ENCODE results near the gene CAPN5.
"Not testable (repeated sequence)": the region's sequence is repeated elsewhere in the genome, so short reads cannot be mapped to it uniquely, and the experiment has no call there.

Gene CAPN5

DNA sequence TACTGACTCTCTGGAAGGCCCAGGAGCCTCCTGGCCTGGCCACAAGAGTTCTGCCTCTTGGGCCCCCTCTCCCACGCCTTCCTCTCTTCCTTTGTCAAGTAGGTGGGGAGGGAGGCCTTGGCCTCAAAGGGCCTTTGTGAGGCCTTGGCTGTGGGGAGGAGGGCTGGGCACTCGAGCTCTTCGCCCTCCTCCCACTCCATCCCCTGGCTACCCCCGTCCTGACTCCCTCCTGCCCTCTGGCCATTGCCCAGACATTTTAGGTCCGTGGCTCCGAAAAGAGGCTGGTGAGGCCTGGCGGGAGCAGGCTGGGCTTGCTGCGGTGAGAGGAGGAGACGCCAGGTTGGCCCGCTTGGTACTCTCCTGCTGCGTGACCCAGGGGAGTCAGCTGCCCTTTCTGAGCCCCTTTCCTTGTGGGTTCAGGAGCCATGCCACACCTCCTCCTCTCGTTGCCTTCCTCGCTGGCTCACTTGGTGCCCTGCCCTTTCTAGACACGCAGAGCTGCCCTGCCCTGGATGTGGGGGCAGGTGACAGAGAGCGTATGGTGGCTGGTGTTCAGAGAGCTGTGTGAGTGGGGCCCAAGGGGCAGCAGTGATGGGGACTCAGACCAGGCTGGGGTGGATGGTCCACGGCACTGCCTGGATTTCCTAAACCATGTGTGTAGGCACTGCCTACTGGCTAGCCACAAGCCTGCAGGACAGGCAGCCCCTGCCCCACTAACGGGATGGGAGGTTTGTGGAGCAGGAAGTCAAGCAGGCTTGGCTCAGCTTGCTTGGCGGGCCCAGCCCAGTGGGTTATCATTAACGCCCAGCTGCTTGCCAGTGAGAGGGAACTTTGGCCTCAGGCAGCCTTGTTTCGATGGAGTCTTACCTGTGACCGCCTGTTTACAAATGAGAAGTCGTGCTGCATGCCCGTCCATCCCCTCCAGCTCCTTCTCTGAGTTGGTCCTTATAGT, 20.0 kb downstream of the CAPN5 start:
- no peak for DNase-seq

DNA sequence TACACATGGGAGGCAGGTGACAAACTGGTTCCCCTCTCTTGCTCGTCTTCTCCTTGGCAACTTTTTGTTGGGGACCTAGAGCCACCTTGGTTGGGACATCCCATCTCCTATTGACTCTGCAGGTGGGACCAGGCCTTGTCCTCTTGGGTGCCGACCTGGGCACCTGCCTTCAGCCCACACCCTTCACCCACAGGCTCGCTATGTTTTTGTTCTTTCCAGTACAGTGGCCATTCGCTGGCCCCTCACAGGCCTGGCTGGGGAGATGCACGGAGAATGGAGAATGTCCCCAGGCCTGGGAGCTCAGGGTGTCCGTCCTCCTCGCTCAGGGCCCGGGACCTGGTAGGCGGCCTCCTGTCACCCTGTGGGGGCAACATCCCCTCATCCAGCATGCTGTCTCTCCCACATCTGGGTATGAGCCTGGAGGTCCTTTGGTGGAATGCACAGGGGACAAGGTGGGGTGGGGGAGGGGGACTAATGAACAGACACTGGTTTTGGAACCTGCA, 21.0 kb downstream of the CAPN5 start:
- DNase-seq = no peak

DNA sequence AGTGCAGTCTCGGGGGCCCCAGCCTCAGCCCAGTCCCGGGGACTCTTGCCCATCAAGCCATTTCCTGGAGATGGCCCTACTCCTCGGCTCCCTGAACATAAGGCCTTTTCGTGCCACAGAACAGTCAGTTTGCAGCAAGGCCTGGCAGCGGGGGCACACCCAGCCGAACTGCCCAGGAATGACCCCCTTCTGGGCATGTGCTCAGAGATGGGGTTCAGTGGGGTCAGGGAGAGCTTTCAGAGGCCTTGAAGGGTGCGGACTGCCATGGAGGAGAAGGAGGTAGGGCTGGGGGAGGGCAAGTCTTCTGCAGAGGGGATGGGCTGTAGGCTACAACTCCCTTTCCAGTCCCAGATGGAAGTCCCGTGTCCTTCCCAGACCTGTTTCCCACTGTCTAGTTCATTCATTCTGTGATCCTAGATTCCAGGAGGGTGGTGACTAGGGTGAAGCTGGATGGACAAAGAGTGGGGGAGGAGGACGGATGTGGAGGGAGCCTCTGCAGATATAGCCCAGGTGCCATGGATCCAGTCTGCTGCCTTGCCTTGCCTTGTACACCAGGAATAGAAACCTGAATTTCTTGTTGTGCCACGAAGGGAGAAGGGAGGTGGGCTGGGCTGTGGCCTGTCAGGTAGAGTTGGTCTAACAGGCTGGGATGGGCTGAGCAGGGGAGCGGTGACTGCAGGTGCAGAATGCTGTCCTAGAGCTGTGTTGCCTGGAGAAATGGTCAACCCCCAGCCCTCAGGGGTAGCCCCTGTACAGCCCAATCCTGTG, 21.6 kb downstream of the CAPN5 start:
- no peak for DNase-seq

DNA sequence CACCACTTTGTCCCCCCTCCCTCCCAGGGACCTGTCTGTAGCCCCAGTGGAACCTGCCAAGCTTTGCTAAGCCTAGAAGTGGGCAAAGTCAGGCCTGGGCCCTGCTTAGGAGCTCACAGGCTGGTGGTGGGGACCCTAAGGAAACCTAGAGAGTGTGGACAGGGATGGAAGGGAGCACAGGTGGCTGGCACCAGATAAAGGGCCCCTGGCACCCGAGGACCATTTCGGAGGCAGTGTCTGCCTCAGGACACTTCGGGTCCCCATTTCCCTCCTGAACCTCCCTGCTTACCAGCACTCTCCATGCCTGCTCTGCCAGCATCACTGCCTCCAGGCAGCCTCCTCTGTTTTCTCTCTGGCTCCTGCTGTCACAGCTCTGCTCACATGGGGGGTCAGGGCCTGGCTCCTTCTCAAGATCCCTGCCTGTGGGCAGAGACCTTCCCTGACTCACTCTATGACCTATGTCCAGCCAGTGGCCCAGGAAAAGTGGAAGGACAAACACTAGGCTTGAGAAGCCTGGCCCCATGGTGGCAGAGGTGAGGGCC, 22.3 kb downstream of the CAPN5 start:
- DNase-seq = no peak

DNA sequence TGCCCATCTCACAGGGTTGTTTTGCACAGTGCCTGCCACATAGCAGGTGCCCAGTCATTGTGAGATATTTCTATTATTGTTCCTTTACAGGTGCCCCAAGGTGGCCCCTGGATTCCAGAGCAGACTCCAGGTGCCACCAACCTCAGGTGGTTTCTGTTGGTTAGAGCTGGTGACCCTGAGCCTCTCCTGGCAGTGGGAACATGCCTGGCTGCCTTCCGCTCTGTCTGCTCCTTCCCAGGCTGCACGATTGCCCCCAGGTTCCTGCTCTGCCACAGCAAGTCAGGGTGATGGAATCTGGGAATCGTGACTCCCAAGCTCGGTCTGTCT, 23.2 kb downstream of the CAPN5 start:
- DNase-seq = no peak

DNA sequence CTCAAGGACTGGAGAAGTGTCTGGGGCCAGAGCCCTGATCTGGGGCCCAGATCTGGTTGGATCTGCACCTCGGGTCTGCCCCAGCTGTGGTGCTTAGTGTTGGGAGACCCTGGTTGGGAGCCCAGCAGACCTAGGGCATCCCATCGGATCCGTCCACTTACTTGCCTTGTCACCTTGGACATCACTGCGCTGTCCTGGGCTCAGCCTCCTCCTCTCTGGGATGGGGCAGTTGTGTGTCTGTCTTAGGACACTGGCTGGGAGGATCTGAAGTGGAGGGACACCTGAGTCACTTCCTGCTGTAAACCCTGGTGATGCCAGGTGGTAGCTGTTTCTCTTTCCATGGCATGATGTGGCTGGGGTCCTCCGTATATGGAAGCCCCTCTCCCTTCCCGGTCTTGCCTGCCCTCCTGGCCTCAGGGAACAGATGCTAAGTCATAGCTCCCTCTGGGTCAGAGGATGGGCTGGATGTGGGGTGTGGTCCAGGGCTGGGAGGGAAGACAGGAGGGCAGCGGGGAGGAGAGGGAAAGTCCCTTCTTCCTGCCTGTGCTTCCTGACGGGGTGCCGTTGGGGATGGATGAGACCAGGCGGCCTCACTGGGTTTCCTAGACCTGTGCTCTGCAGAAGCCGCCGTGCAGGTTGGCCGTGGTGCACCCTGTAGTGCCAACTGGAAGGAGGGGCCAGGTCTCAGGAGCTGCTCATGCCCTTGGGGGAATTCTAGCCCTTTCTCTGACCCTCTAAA, 23.8 kb downstream of the CAPN5 start:
- no peak for DNase-seq

DNA sequence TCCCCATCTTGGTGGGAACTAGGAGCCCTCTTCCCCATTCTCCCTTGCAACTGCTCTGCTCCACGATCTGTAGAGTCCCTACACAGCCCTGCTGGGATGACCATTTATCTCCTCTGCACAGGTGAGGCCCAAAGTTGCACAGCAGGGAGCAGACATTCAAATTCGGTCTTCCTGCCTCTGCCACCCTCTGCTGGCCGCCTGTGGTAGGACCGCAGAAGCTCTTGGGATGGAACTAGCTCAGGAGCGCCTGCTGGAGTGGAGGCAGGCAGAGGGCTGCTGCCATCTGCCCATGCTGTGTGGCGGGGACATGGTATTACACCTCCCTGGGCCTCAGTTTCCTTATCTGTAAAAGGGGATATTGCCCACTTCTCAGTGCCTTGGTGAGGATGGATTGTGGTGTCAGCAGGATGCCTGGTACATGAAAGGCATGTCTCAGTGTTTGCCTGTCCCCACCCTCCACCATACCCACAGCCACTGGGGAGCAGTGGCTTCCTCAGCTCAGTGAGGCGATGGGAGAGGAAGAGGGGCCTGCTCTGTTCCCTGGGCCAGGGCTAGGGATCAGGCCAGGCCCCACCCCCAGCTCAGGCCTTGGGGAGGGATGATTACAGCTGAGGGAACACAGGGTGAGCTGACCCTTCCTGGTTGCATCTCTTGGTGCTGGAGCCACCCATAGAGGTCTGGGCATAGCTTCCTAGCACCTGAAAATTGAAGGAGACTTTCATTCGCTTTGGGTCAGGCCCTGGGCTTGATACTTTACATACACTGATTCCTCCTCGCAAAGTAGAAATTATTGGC, 24.6 kb downstream of the CAPN5 start:
- peak; percentile 78 for DNase-seq

DNA sequence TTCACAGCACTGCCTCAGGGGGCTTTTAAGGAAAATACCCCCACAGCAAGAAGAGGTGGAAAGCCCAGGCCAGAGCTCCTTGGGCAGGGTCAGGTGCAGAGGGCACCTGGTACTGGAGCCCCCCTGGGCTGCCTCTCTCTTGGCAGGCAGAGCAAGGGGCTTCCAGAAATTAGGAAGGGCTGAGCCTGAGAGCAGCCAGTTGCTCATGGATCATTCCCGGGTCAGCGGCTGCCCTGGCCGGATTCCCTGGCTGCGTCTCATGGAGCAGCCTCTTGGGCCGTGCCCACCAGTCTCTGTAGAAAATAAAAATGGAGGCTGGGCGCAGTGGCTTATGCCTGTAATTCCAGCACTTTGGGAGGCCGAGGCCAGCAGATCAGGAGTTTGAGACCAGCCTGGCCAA, 25.6 kb downstream of the CAPN5 start:
- DNase-seq = no peak

DNA sequence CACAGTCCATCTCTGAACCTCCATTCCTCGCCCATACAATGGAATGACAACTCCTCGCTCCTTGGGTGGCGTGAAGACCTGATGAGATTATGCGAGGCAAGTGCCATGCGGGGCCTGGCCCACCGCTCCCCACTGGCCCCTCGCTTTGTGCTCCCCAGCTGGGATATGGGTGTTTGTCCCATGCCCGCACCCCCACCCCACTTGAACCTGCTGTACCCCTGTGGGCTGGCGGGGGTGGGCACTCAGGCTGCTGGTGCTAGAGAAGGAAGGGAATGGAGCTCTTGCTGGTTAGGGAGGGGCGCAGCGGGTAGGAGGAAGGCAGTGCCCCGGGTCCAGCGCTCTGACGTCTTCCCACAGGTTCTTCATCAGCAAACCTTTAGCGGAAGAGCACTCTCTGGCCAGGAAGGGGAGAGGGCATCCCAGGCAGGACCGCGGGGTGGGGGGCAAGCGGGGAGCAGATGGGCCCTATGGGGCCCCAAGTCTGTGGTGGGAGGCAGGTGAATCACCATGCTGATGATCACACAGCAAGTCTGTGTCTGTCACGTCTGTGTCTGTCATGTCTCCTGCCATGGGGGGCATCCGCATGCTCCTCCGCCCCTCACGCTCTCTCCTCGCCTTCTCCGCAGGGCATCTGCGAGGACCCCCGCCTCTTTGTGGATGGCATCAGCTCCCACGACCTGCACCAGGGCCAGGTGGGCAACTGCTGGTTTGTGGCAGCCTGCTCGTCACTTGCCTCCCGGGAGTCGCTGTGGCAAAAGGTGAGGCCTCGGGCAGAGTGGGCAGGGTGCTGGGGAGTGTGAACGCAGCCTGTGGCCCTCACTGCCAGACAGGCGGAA, 26.5 kb downstream of the CAPN5 start:
- no peak for DNase-seq

DNA sequence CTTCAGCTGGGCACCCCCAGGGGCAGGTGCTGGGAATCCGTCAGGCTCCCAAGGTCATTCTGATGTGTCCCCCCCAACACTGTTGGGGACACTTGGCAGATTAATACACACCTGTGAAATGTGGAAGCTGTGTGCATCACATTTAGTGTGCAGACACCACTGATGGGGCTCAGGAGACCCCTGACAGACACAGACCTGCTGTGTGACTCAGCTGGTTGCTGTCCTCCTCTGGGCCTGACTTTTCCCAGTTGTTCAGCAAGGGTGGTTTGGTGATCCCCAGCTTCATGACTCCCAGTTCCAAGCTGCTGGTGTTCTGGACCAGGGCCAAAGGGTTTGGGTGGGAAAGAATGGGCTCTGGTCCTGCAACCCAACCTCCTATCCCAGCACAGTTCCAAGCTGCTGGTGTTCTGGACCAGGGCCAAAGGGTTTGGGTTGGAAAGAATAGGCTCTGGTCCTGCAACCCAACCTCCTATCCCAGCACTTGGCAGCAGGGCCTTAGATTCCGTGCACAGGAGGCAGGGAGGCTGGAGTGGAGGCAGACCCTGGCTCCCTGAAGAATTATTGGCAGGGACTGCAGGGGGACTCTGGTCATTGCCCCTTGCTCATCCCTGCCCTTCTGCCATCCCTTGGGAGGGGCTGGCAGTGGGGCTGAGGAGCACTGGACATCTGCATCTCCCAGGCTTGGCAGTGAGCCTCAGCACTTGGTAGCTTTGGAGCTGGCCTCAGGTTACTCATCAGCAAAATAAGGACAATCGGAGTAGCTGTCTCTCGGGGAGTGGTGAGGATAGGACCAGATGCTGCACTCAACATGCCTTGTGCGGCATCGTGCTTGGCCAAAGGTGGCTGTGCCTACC, 27.4 kb downstream of the CAPN5 start:
- DNase-seq = no peak

DNA sequence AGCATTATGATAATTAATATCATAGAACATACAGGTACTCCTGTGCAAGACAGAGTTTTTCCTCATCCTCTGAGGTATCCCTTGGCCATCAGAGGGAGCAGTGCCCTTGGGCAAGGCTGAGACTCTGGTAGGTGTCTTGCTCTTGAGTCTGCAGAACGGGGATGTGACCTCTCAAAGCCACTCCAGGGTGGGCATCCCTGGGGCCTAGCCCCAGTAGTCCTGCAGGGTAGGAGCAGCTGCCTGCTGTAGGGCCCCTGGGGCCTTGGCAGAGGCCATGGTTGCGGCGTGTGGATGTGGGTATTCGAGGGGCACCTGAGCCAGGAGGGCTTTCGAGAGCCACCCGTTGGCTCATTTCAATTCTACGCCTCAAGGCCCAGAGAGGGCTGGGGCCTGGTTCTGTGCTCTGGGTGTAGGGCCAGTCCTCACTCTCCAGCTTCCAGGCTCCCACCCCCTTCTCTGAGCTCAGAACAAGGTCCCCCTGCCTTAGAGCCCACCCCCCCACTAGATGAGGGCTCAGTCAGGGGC, 28.1 kb downstream of the CAPN5 start:
- no peak for DNase-seq

DNA sequence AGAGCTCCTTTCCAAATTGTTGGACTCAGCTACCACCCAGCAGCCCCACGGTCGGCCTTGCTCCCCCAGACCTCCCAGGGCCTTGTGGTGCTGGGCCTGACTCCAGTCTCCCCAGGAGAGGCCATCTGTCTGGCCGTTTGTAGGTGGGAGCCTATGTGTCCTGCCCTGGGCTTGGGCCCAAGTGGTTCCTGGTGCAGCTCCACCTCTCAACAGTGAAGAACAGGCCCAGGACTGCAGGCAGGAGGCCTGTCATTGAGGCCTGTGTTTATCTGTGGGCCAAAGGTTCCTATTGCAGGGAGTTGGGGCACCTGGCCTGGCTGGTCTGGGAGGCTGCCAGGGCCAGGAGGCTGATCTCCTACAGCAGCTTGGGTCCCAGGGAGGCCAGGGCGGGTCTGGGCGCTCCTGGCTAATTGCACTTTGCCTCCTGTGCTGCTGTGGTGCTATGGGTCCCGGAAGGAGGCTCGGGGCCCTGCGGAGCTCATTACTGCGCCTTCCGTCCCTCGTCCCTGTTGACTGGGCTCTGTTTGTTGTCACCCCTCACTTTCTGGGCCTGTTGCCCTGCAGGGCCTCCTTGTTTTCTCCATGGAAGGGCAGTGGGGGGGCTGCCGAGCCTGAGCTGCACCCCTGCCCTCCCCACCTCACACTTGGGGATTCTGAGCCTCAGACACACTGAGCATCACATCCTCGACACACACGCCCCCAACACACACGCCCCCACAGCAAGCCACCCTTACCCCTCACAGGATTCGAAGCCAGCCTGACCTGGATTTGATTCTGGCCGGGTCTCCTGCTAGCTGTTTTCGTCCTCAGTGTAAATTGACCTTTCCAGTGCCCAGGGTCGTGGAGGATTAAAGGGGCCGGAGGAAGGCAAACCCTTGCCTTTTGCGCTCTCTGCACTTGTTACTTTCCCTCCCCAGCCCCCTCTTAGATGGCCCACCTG, 29.1 kb downstream of the CAPN5 start:
- DNase-seq = no peak

DNA sequence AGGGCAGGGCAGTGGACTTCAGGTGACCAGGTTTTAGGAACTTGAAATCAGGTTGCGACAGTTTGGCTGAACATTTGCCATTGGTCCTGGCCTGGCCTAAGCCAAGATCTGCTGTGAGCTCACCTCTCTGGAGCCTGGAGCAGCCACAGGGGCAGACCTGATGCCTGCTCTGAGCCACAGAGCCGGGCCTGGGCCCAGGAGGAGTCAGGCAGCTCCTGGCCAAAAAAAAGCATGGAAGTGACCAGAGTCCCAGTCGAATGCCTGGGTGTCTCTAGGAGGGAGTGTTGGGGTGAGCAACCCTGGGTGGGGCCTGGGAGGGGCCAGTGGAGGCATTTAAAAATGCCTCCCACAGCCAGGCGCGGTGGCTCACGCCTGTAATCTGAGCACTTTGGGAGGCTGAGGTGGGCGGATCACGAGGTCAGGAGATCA, 29.8 kb downstream of the CAPN5 start:
- no peak for DNase-seq

DNA sequence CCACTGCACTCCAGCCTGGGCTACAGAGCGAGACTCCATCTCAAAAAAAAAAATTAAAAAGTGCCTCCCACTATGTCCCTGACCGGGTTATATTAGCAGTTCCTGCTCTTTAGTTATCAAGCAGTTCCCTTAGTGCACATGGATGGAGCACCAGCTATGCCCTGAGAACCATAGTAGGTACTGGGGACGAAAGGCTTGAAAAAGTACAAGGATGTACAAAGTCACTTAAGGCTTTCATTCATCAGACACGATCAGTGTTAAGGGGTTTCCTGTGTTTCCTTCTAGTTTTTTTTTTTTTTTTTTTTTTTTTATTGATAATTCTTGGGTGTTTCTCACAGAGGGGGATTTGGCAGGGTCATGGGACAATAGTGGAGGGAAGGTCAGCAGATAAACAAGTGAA, 30.4 kb downstream of the CAPN5 start:
- not testable (repeated sequence) for DNase-seq

DNA sequence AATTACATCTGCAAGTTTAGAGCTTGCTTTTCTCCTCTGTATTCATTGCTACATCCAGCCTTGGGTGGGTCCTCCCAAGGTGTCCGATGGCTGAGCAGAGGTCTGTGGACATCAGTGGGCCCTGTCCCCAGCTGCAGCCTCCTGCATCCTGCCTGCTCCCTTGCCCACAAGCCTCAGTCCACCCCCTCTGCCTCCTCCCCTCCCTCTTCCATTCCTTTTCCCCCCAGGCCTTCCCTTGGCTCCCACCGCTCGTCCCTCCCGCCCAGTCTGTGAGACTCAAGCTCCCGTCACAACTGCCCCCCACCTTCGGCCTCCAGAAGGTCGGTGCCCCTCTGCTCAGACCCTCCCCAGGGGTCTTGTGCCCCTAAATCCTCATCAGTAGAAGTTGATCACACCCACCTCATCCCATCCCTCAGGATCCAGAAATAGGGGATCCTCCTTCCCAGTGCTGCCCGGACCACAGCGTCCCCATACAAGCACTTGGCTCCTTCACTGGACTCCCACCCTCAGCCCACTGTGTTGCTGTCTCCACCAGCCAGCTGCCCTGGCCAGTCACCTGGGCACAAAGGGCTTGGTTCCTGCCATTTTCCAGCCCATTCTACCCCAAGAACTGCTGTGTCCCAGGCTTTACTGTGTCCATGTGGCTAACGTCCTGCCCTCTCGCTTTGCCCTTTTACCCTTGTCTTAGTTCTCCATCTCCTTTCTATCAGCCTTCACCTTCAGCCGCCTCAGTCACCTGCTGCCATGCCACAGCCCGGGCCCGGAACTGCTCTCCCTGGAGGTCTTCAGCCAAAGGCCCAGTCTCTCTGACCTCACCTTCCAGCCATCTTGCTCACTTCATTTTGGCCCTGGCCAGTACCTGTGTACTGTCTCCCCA, 33.6 kb downstream of the CAPN5 start:
- DNase-seq = no peak

DNA sequence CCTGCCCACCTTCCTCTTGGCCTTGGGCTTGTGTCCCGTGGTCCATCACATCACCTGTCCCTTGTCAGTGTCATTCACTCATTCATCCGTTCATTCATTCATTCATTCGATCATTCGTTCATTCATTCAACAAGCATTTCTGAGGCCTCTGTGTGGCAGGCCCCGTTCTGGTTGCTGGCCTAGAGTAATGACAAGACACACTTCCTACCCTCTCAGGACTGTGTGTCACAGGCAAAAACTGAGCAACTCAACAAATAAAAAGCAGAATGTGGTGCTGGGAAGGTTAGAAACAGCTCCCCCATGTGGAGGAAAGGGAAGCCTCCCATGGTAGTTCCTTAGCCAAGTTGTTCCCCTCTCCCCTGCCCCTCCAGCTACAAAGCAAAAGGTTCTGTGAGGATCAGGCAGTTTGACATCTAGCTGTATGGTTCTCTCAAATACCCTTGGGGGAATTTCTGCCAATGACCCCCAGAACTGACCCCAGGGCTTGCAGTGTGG, 34.3 kb downstream of the CAPN5 start:
- DNase-seq = no peak

Measured in activated CD4-positive, CD25-positive, alpha-beta regulatory T cell treated with anti-CD3 and anti-CD28 coated beads, Interleukin-2, amount 50 U/mL, for 72 hours (primary cell).